Sigmoid colon (tissue), 7 donors: Measurements from ENCODE around the gene CD34. TPM values are rescaled to one million over a fixed set of nuclear protein-coding genes. Genes with fewer than 3 reads are reported as not detected.

Source experiments
- DNase-seq: peaks from one replicate; pipeline ENCODE4 v3.0.0-alpha.2; 2019
- H3K27ac ChIP-seq, 4 donors: fragments of 200-600 bp; sonication (generic); one replicate each; pipeline ENCODE4 v1.5.1; 2016 to 2019; ENCODE audit warnings: mild to moderate bottlenecking in 1 of 4
- H3K27me3 ChIP-seq, 3 donors: fragments of 200-600 bp; sonication (generic); one replicate each; pipeline ENCODE4 v1.5.1; 2019; ENCODE audit warnings: mild to moderate bottlenecking in 1 of 3
- H3K36me3 ChIP-seq, 4 donors: fragments of 200-600 bp; sonication (generic); one replicate each; pipeline ENCODE4 v1.5.1; 2016 to 2019
- H3K4me1 ChIP-seq, 4 donors: fragments of 200-600 bp; sonication (generic); one replicate each; pipeline ENCODE4 v1.5.1; 2017 to 2019
- H3K4me3 ChIP-seq, 4 donors: fragments of 200-600 bp; sonication (generic); one replicate each; pipeline ENCODE4 v1.5.1; 2017 to 2019; ENCODE audit warnings: mild to moderate bottlenecking in 2 of 4, moderate library complexity in 1 of 4
- H3K9me3 ChIP-seq, 4 donors: fragments of 200-600 bp in 3 of 4; sonication (generic) in 3 of 4; one replicate each; pipeline versions ENCODE4 v1.5.1 to v1.6.1; 2013 to 2019
- EP300 ChIP-seq, 4 donors: sonication (generic); formaldehyde crosslinking; IDR thresholded peaks; one replicate each; pipeline ENCODE4 v1.6.1; 2017; ENCODE audit warnings: antibody characterized with exemption in 4 of 4
- POLR2A ChIP-seq, 2 donors: fragments of 450-650 bp; IDR thresholded peaks; one replicate each; pipeline ENCODE4 v1.6.1; 2016; ENCODE audit warnings: antibody characterized with exemption in 2 of 2, mild to moderate bottlenecking in 2 of 2, moderate library complexity in 2 of 2
- POLR2AphosphoS5 ChIP-seq, 4 donors: sonication (generic); formaldehyde crosslinking; IDR thresholded peaks; one replicate each; pipeline ENCODE4 v1.6.1; 2017; ENCODE audit warnings: antibody characterized with exemption in 4 of 4
- WGBS, 2 donors: extraction: QIAGEN DNeasy Blood & Tissue Kit; methylation state at CpG; one replicate each; pipeline ENCODE4 v1.1.7; 2013; 5-methylcytosine and 5-hydroxymethylcytosine counted together
- intact Hi-C: fragments of 100-400 bp; cut with DNase I; formaldehyde crosslinking; loops from one replicate; pipeline ENCODE4 v1.15.1; 2023
- polyA plus RNA-seq, 3 donors: library from polyadenylated mRNA; stranded (reverse); fragments of 200-250 nt; gene quantifications; one replicate each; pipeline ENCODE4 v1.2.3, GENCODE V29; 2013
- total RNA-seq, 4 donors: library from RNA; depleted of rRNA; stranded (reverse); fragments of >200 nt; gene quantifications; one replicate each; pipeline ENCODE4 v1.1.0, GENCODE V29; 2016
- TF ChIP-seq, protein P1 (sequence below), 4 experiments: fragments of 450-650 bp in 3 of 4; fragments of 200-600 bp in 1 of 4; IDR thresholded peaks; one replicate each; pipeline ENCODE4 v1.5.1; 2016 to 2019; ENCODE audit warnings: antibody characterized with exemption in 4 of 4, mild to moderate bottlenecking in 3 of 4, moderate library complexity in 2 of 4
- donor health status: healthy with polysubstance abuse.
- donor health status: Bipolar disorder and iron deficiency.
- donor health status: healthy.

The CD34 gene
- total and polyA plus RNA-seq, 7 donors: 1.8 to 58.7 (median 15.9) TPM

DNA sequence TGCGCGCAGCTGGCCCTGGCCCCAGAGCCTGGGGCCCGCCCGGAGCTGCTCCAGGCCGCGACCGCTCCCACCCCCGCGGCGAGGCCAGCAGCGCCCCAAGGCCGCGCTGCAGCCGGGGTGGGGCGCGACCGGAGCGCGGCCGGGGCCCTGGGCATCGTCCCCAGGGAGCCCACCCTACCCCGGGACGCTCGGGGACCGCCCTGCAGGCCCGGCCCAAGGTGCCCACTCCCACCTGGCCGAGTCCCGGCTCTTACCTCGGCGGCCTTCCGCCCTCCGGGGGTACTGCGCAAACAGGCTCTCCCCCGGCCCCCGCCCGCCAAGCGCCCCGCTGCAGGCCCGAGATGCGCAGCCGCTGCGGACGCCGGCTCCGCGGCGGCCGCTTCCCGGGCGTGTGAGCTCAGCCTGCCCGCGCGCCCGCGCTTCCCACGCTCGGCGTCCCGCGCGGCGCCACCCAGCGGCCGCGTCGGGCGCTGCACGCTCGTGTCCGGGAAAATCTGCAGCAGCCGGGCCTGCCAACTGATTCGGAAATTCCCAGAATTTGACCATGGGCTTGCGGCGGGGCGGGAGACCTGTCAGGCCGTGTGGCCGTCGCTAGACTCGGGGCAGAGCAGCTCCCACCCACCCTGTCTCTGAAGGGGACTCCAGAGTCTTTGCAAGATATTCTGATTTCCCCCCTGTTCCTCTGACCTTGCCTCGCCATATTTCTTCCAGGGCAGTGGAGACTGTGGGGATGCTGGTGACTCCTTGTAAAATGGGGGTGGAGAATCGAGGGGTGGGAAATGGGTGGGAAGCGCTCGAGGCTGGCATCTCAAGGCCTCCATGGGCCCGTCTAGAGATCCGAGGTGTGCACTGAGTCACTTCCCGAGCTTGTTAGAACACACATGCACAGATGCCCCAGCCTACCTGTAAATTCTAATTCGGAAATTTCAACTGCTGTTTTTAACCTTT is 41.9 kb downstream of the CD34 start:
- Histone ChIP-seq H3K27me3 (no peaks in the 10 kb centered on the region), H3K4me3 (peak overlapping the region; percentile 75 to 97 (median 84)), H3K27ac (peak overlapping the region; percentile 92 to 96 (median 96)), H3K36me3 (peaks cover 0 to 7% (median 0%) of the 10 kb centered on the region in 4 donors), H3K4me1 (peaks cover 0 to 55% (median 49%) of the 10 kb centered on the region in 4 donors), H3K9me3 (no peaks in the 10 kb centered on the region)
- DNase-seq: peak; percentile 87
- TF ChIP-seq POLR2AphosphoS5 (IDR thresholded peaks at IDR 0.05) (peak in 3 of 4 donors; percentile 39 to 82 (median 70)), POLR2A (IDR thresholded peaks at IDR 0.05) (peak in 1 of 2 donors; percentile 24), EP300 (IDR thresholded peaks at IDR 0.05) (no peak)
- TF ChIP-seq, protein P1, sequence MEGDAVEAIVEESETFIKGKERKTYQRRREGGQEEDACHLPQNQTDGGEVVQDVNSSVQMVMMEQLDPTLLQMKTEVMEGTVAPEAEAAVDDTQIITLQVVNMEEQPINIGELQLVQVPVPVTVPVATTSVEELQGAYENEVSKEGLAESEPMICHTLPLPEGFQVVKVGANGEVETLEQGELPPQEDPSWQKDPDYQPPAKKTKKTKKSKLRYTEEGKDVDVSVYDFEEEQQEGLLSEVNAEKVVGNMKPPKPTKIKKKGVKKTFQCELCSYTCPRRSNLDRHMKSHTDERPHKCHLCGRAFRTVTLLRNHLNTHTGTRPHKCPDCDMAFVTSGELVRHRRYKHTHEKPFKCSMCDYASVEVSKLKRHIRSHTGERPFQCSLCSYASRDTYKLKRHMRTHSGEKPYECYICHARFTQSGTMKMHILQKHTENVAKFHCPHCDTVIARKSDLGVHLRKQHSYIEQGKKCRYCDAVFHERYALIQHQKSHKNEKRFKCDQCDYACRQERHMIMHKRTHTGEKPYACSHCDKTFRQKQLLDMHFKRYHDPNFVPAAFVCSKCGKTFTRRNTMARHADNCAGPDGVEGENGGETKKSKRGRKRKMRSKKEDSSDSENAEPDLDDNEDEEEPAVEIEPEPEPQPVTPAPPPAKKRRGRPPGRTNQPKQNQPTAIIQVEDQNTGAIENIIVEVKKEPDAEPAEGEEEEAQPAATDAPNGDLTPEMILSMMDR (IDR thresholded peaks at IDR 0.05): peak; percentile 28 to 79 (median 48)
- intact Hi-C loops: loop anchor here (1.0 kb wide), 1 partner anchor 41 kb away; no protein-coding TSS in a partner anchor
- 2 to 4% methylated on average over 87 of the region's 87 CpGs for WGBS, 2 donors

DNA sequence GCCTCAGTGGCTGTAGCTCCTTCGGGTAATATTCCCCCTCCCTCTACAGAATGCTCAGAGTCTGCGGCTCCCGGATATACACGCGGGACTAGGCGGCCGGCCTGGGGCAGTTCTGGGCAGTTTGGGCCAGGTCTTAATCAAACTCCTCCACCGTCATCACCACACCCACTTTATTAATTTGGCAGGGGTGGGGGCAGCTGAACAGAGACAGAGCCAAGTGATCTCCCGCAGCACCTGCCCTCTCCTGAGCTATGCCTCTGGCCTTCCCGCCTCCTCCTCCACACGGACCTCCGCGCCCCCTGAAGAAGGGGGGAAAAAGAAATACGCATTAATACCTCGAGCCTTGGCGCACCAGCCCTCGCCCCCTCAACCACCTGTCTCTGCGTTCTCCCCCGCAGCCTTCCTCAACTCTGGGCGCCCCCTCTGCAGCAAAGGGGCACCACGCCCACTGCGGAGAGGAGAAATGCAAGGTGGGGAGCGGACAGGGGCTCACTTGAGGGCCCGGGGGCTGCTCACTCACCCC is 42.6 kb downstream of the CD34 start:
- DNase-seq: peak; percentile 80
- Histone ChIP-seq H3K27me3 (no peaks in the 10 kb centered on the region), H3K9me3 (no peaks in the 10 kb centered on the region), H3K4me1 (peaks cover 0 to 62% (median 57%) of the 10 kb centered on the region in 4 donors), H3K36me3 (peaks cover 0 to 11% (median 2%) of the 10 kb centered on the region in 4 donors), H3K27ac (peak overlapping the region; percentile 92 to 96 (median 96)), H3K4me3 (peak overlapping the region; percentile 75 to 97 (median 84))
- intact Hi-C loops: no loop called here
- peak in 2 of 4 donors; percentile 7 to 48 for TF ChIP-seq POLR2AphosphoS5 (IDR thresholded peaks at IDR 0.05)
- TF ChIP-seq EP300 (IDR thresholded peaks at IDR 0.05): no peak
- WGBS, 2 donors: 1% methylated on average over 24 of the region's 24 CpGs

DNA sequence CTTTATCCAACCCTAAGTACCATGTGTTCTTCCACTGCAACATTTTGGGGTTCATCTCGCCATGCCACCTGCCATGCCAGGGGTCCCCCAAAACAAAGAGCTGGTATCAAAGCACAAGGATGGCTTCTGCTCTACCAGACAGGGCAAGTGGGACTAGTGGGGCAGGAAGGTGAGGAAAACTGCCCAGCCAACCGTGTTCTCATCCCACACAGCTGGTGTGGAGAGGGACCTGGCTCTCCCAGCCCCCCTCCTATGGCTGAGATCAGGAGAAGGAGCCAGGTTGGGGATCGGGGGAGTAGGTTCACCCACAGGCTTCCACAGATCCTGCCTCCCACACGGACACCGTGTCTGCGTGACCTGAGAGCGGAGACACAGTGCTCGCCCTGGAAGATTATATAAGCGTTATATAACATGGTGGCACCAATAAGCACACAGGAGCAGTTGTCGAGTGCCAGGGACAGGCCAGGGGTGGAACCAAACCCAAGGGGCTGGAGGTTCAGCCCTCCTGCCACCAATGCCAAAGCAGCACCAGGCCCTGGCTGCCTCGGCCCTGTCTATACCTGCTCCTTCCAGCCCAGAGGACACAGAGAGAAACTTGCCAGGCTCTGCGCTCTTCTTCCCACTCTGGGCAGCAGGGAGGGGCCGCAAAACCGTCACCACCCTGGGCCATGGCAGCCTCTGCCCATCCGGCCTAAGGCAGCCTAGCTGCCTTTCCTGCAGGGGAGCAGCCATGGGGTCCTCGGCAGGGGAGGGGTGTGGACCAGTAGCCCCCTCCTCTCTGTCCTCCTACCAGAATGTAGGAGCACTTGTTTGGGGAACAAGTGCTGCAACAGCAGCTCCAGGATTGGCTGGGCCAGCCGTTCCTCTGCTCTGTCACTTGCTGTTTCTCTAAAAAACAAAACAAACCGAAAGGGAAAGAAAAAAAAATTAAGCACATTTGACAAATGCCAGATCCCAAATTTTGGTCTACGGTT is 43.5 kb downstream of the CD34 start:
- TF ChIP-seq POLR2A (IDR thresholded peaks at IDR 0.05): no peak
- TF ChIP-seq POLR2AphosphoS5 (IDR thresholded peaks at IDR 0.05): peak in 2 of 4 donors; percentile 14 to 46
- Histone ChIP-seq H3K36me3 (peaks cover 0 to 11% (median 5%) of the 10 kb centered on the region in 4 donors), H3K4me1 (peaks cover 0 to 70% (median 65%) of the 10 kb centered on the region in 4 donors), H3K27me3 (no peaks in the 10 kb centered on the region), H3K27ac (peak overlapping the region; percentile 92 to 96 (median 96)), H3K4me3 (peak overlapping the region; percentile 75 to 97 (median 84)), H3K9me3 (no peaks in the 10 kb centered on the region)
- intact Hi-C loops: no loop called here
- peak; percentile 85 for DNase-seq
- WGBS, 2 donors: 58 to 73% methylated on average over 19 of the region's 19 CpGs

DNA sequence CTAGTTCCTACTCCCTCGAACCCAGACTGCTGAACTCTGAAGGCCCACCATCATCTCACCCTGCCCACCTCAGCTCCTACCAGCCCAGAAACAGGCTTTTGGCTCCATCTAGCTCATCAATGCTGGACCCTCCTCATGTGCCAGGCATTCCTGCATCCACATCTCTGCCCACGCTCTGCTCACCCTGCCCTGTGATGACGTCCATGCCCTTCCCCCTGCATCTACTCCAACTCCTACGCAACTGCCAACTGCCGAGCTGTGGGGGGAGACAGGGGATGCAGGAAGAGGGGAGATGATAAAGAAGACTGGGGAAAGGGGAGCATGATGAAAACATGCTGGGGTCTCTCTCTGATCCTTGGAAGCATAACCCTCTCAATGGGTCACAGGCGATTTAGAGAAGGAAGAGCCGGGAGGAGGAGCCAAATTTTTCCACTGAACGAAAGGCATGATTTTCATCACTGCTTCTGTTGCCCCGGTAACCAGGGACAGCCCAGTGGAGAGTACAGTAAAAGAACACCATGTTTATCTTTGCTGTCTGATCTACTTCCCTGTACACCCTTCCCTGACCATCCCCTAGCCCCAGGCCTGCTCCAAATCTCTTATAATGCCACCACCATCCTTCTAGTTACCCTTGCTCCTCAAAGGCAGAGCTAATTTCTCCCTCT is 44.3 kb downstream of the CD34 start:
- WGBS, 2 donors: 58 to 73% methylated on average over 9 of the region's 9 CpGs
- Histone ChIP-seq H3K4me3 (peak overlapping the region; percentile 75 to 97 (median 84)), H3K9me3 (no peaks in the 10 kb centered on the region), H3K4me1 (peaks cover 0 to 77% (median 71%) of the 10 kb centered on the region in 4 donors), H3K27me3 (no peaks in the 10 kb centered on the region), H3K36me3 (peaks cover 0 to 14% (median 5%) of the 10 kb centered on the region in 4 donors), H3K27ac (peak overlapping the region; percentile 92 to 96 (median 96))
- DNase-seq: peak; percentile 94
- TF ChIP-seq, protein P1 (IDR thresholded peaks at IDR 0.05): no peak
- peak in 2 of 4 donors; percentile 27 to 66 for TF ChIP-seq EP300 (IDR thresholded peaks at IDR 0.05)
- TF ChIP-seq POLR2A (IDR thresholded peaks at IDR 0.05): no peak
- TF ChIP-seq POLR2AphosphoS5 (IDR thresholded peaks at IDR 0.05): peak in 3 of 4 donors; percentile 53 to 68 (median 66)
- intact Hi-C loops: no loop called here
